ENCODE measurements around the gene CD300H. TPM values are rescaled to one million over a fixed set of nuclear protein-coding genes. Genes with fewer than 3 reads are reported as not detected.

CD300H gene
- total RNA-seq, 1 experiment from 2014 or later: not detected

DNA sequence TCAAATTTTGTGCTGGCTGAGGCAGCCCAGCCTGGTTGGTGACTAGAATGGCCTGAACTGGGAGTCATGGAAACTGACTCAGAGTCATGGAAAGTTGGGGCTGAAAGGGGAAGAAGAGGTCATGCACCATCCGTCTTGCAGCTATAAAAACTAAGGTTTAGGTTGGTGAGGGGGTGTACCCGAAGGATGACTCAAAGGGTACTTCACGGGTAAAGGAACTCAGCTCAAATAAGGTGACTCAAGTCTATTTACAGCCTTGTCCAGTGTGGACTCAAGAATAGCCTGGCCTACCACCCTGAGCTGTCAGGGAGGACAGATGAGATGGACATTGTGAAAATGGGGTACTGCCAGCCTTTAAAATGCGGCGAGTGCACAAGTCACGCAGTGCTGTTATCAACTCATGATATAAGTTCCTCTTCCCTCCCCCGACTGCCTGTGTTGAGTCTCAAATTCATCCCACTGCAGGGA, 54.7 kb downstream of the CD300H start:
- Histone ChIP-seq H3K4me1 (replicated peaks) (no peaks in the 10 kb centered on the region), H3K4me3 (no peak overlapping the region), H3K9me3 (replicated peaks) (peaks cover 2% of the 10 kb centered on the region; the same call in 1 of the 2 replicates), H3K36me3 (no peaks in the 10 kb centered on the region), H3K27ac (no peak overlapping the region), H3K27me3 (replicated peaks) (peaks cover 3% of the 10 kb centered on the region; the same call in 1 of the 2 replicates)
- DNase-seq (ENCODE audit: low read depth in 1 of 2, low spot score in 2 of 2): no peak

DNA sequence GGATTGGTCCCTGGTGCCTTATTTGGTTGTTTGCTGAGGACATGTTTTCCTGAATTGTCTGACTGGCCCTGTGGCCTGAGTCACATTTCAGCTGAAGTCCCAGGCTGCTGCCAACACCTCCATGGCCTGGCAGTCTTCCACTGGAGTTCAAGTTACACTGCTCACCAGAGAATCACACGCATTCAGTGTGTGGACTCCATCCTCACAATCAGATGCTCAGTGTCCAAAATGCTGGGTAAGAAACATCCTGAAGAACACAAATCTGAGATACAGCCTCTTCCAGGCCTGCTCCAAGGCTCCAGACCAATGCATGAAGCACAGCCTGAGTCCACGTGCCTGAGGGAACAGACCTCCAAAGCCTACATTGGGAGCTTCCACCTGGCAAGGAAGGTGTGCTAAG, 55.3 kb downstream of the CD300H start:
- Histone ChIP-seq H3K27me3 (replicated peaks) (peaks cover 8% of the 10 kb centered on the region; the same call in 1 of the 2 replicates), H3K4me1 (replicated peaks) (no peaks in the 10 kb centered on the region), H3K4me3 (no peak overlapping the region), H3K27ac (no peak overlapping the region), H3K36me3 (no peaks in the 10 kb centered on the region), H3K9me3 (replicated peaks) (peaks cover 2% of the 10 kb centered on the region; the same call in 1 of the 2 replicates)
- no peak for DNase-seq (ENCODE audit: low read depth in 1 of 2, low spot score in 2 of 2)

Other genes starting within 250 kb of the CD300H start
- gene KIF19, start 241.3 kb downstream of the CD300H start, total RNA-seq (2014; rRNA removed; shearing (Covaris generic)): not detected in 2 replicates
- gene BTBD17, start 205.6 kb downstream of the CD300H start, total RNA-seq (2014; rRNA removed; shearing (Covaris generic)): not detected in 2 replicates
- gene GPR142, start 200.0 kb downstream of the CD300H start, total RNA-seq (2014; rRNA removed; shearing (Covaris generic)): not detected in 2 replicates
- 46.5 and 48.4 TPM in 2 replicates for gene GPRC5C, start 135.4 kb downstream of the CD300H start, total RNA-seq (2014; rRNA removed; shearing (Covaris generic))
- gene CD300A, start 100.9 kb downstream of the CD300H start, total RNA-seq (2014; rRNA removed; shearing (Covaris generic)): not detected in 2 replicates
- not detected in 2 replicates for gene CD300LB, start 36.0 kb downstream of the CD300H start, total RNA-seq (2014; rRNA removed; shearing (Covaris generic))
- not detected in 2 replicates for gene CD300C, start 21.4 kb downstream of the CD300H start, total RNA-seq (2014; rRNA removed; shearing (Covaris generic))
- gene CD300LD, start 24.8 kb upstream of the CD300H start, total RNA-seq (2014; rRNA removed; shearing (Covaris generic)): not detected in 2 replicates
- gene CD300E, start 56.2 kb upstream of the CD300H start, total RNA-seq (2014; rRNA removed; shearing (Covaris generic)): not detected in 2 replicates
- not detected in 2 replicates for gene CD300LF, start 145.4 kb upstream of the CD300H start, total RNA-seq (2014; rRNA removed; shearing (Covaris generic))
- gene RAB37, start 169.7 kb upstream of the CD300H start, total RNA-seq (2014; rRNA removed; shearing (Covaris generic)): 1.6 and 3.0 TPM in 2 replicates
- gene NHERF1, start 181.1 kb upstream of the CD300H start, total RNA-seq (2014; rRNA removed; shearing (Covaris generic)): 41.6 and 62.1 TPM in 2 replicates
- gene NAT9, start 208.8 kb upstream of the CD300H start, total RNA-seq (2014; rRNA removed; shearing (Covaris generic)): 32.9 and 61.3 TPM in 2 replicates